ENCODE results near the gene ZDHHC14. TPM values are rescaled to one million over a fixed set of nuclear protein-coding genes. Genes with fewer than 3 reads are reported as not detected.

Gene ZDHHC14
- total RNA-seq, 1 experiment from 2014 or later: 1.7 TPM

- Histone ChIP-seq H4K8ac (replicated peaks; ENCODE audit: insufficient read length, low read depth, low read length) (no peak overlapping the region), H3K9ac (ENCODE audit: extremely low read depth, insufficient read length, low read length) (no peak overlapping the region), H4K5ac (ENCODE audit: insufficient read length, low read depth, low read length) (no peak overlapping the region), H2BK15ac (ENCODE audit: low read depth, low read length) (no peak overlapping the region), H2BK12ac (ENCODE audit: insufficient read length, low read depth, low read length) (no peak overlapping the region), H4K91ac (ENCODE audit: insufficient read length, low read depth, low read length) (no peak overlapping the region), H3K18ac (ENCODE audit: insufficient read length, low read depth, low read length) (no peak overlapping the region), H3K4ac (ENCODE audit: low read depth, low read length) (no peak overlapping the region), H2AFZ (ENCODE audit: low read length) (no peak overlapping the region), H3K9me3 (ENCODE audit: control insufficient read depth, low read depth, low read length) (no peaks in the 10 kb centered on the region), H3K27me3 (ENCODE audit: insufficient read depth, low read length) (no peaks in the 10 kb centered on the region), H2BK5ac (ENCODE audit: insufficient read length, low read length) (no peak overlapping the region), H2AK5ac (ENCODE audit: insufficient read length, low read length) (no peak overlapping the region), H3K56ac (ENCODE audit: insufficient read length, low read depth, low read length) (no peak overlapping the region), H3K27ac (ENCODE audit: insufficient read length, low read depth, low read length) (no peak overlapping the region), H3K79me2 (ENCODE audit: insufficient read depth, low read length) (no peaks in the 10 kb centered on the region), H3K79me1 (ENCODE audit: insufficient read depth, low read depth, low read length, poor library complexity, severe bottlenecking) (no peaks in the 10 kb centered on the region), H3K4me2 (ENCODE audit: insufficient read depth, insufficient read length, low read length) (no peak overlapping the region), H2BK120ac (ENCODE audit: low read depth, low read length, poor library complexity, severe bottlenecking) (no peak overlapping the region), H3K14ac (ENCODE audit: insufficient read depth, low read length) (no peak overlapping the region), H3K23me2 (ENCODE audit: insufficient read length, low read depth, low read length, poor library complexity, severe bottlenecking) (no peaks in the 10 kb centered on the region), H3K23ac (ENCODE audit: insufficient read length, low read depth, low read length) (no peak overlapping the region), H4K20me1 (ENCODE audit: control insufficient read depth, insufficient read depth, insufficient read length) (no peaks in the 10 kb centered on the region), H3K4me1 (ENCODE audit: insufficient read depth, low read length) (peaks cover 4% of the 10 kb centered on the region; the same call in 1 of the 2 replicates), H2BK20ac (ENCODE audit: low read depth, low read length, poor library complexity, severe bottlenecking) (no peak overlapping the region), H3T11ph (ENCODE audit: low read length) (no peak overlapping the region)
- Mint-ChIP-seq H3K4me3 (no peak overlapping the region), H3K27ac (no peak overlapping the region; a peak in 1 of 7 replicates), H3K9me3 (peaks cover 0 to 5% of the 10 kb centered on the region in 2 experiments; a peak in 2 of 5 replicates), H3K4me1 (peaks cover 9 to 15% of the 10 kb centered on the region in 2 experiments), H3K36me3 (ENCODE audit: insufficient read depth in 1 of 3, low read depth in 3 of 3) (peaks cover 6 to 10% (median 8%) of the 10 kb centered on the region in 3 experiments; a peak in 6 of 7 replicates), H3K27me3 (ENCODE audit: low read depth) (peaks cover 24% of the 10 kb centered on the region)
- no CpG with 5 or more reads among the region's 16 CpGs for WGBS (ENCODE audit: extremely low coverage, insufficient read length, low lambda C conversion rate)
- DNase-seq: no peak
- TF ChIP-seq CTCF (conservative IDR thresholded peaks at IDR 0.05): no peak
Measured at GRCh38 chr6:157539900-157540752, 159.1 kb downstream of the ZDHHC14 start.

All from H9 (cell line).